Heart left ventricle (tissue), 13 donors: ENCODE measurements around the gene ARVCF.

Experiments used
- POLR2A ChIP-seq, 2 donors: fragments of 450-650 bp; IDR thresholded peaks; one replicate each; pipeline ENCODE4 v1.6.1; 2017; ENCODE audit warnings: antibody characterized with exemption in 2 of 2, mild to moderate bottlenecking in 2 of 2, moderate library complexity in 2 of 2
- TF ChIP-seq, protein P1 (sequence below), 12 donors: fragments of 200-600 bp; sonication (generic) in 4 of 12; IDR thresholded peaks; one replicate each; pipeline versions ENCODE4 v1.5.0 to v1.8.0; 2018 to 2022; ENCODE audit warnings: antibody characterized with exemption in 12 of 12, mild to moderate bottlenecking in 5 of 12
- donor health status: ischemic (EF 13 %, LVEDD 7.1; RV severe dilation, severe dysfunction).
- donor health status: DM: no; HTN: yes; CAD: no.
- donor health status: DM: no; HTN: no; CAD: no.
- donor health status: ischemic (EF 25% LVEDD 6.9; RV normal size, moderate dysfunction).
- donor health status: ischemic (EF 25% LVEDD 5.7; RV mildly dilated, moderate dysfunction).
- donor health status: ischemic (EF 35%, LVEDD 5.7; RV mildly dilated, moderate dysfunction).
- donor health status: nonischemic (EF 11% LVEDD 7.7; RV severe dilation, severe dysfunction).
- donor health status: DM: yes; HTN: yes; CAD: no.
- donor health status: PGD.
- donor health status: ischemic (EF 29% LVEDD 5.4; RV normal size, mild dysfunction).
- donor health status: nonischemic (EF 23%, LVEDD 6.1; RV moderate dilation, normal function).

DNA sequence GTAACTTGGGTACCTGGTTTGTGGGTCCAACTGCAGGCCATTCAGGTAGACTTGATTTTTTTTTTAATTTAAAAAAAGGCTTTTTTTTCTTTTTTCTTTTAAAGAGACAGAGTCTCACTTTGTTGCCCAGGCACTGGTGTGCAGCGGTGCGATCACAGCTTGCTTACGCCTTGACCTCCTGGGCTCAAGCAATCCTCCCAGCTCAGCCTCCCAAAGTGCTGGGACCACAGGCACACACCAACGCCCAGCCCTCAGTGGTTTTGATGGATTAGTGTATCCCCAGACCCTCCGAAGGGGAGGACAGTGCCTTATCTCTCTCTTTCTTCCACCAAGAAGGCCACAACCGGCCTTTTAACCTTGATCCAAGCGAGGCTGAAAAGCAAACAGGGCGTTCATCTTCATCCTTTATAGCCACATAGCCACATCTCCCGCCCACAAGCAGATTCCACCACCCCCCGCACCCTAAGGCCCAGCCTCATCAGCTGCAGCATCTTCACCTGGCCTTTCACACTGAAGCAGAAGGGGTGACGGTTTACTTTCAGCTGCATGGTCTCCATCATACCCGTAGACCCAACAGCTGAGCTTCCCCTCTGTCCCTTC is 92.6 kb downstream of the ARVCF start:
- TF ChIP-seq, protein P1, sequence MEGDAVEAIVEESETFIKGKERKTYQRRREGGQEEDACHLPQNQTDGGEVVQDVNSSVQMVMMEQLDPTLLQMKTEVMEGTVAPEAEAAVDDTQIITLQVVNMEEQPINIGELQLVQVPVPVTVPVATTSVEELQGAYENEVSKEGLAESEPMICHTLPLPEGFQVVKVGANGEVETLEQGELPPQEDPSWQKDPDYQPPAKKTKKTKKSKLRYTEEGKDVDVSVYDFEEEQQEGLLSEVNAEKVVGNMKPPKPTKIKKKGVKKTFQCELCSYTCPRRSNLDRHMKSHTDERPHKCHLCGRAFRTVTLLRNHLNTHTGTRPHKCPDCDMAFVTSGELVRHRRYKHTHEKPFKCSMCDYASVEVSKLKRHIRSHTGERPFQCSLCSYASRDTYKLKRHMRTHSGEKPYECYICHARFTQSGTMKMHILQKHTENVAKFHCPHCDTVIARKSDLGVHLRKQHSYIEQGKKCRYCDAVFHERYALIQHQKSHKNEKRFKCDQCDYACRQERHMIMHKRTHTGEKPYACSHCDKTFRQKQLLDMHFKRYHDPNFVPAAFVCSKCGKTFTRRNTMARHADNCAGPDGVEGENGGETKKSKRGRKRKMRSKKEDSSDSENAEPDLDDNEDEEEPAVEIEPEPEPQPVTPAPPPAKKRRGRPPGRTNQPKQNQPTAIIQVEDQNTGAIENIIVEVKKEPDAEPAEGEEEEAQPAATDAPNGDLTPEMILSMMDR (IDR thresholded peaks at IDR 0.05) = no peak
- TF ChIP-seq POLR2A (IDR thresholded peaks at IDR 0.05) = no peak
